DMS 273 (cell line): ENCODE data around the gene CCDC187.

Source experiments
- DNase-seq: peaks from one replicate; lab custom pipeline; 2025; ENCODE audit not compliant: unreplicated experiment; lab: John Stamatoyannopoulos, UW

The CCDC187 gene

DNA sequence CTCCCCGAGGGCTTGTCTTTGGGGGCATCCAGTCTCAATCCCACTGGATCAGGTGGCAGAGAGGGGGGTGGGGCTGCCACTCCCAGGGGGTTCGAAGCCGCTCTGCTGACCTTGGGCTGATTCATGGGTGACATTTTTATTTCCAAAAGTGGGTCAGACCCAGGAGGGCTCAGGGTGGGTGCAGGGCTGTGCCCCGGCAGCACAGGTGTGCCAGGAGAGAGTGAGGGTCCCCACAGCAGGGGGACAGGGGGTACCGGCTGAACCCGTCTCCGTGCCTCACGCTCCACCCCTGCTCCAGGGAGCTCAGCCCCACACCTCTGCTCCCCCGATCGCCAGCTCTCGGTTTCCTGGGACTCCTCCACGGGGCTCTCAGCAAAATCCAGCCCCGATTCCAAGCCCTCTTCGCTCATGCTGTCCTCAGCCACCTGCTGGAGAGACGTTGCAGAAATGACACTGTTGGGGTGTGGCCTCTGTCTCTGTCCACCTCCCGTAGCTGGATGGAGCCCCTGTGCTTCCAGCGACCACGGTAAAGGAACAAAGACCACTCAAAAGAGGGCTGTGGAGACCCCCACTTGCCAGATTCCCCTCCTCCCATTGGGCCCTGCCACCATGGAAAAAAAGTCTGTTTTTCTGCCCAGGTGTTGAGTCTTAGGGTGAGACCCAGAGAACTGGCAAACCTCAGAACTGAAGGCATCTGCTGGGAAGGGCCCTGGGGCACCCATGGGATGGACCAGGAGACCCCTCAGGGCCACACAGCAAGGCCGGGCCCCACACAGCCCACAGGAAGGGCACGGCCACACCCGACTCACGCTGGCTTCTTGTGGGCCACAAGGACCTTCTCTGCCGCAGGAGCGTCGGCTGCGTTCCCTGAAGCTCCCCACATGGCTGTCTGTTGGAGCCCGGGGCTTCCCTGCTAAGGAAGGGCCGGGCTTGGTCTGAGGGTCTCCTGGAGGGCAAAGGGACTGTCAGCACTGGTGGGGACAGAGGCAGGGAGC lies 47.7 kb downstream of the CCDC187 start:
- DNase-seq = peak; percentile 52

- no peak for DNase-seq
Observed at GRCh38 chr9:136255166-136255538, 48.7 kb downstream of the CCDC187 start.

GRCh38 chr9:136254381-136255165 lies 49.3 kb downstream of the CCDC187 start:
- DNase-seq = peak; percentile 25

- DNase-seq = no peak
Observed at GRCh38 chr9:136253246-136254130, 50.4 kb downstream of the CCDC187 start.

- DNase-seq = no peak
Observed at GRCh38 chr9:136252846-136253245, 51.0 kb downstream of the CCDC187 start.

- no peak for DNase-seq
Observed at GRCh38 chr9:136252281-136252680, 51.6 kb downstream of the CCDC187 start.

DNA sequence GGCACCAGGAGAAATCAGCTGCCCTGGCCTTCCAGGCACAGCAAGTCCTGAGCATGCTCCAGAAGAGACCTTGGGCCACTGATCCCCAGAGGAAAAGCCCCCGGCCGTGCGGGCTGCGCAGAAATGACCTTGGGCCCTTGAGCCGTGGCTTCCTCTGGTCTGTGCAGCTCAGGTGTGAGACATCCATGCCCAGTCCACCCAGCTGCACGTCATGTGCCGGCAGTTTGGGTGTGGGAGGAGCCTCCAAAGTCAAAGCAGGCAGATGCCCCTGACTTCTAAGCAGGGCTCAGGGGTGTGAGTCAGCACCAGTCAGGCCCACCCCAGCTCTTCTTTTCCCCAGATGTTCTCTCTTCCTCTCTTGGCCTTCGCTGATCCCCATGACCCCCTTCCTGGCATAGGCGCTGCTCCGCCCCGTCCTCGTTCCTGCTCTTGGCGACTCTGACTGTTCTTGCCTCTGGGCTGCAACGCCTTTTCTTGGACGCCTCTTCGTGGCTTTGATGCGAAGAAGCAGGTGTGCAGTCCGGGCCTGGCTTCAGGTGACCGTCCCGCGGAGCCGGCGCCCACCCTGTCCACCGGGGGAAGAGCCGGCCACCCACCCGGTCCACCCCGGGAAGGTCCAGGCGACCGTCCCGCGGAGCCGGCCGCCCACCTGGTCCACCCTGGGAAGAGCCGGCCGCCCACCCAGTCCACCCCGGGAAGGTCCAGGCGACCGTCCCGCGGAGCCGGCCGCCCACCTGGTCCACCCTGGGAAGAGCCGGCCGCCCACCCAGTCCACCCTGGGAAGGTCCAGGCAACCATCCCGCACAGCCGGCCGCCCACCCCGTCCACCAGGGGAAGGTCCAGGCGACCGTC lies 52.4 kb downstream of the CCDC187 start:
- DNase-seq = peak; percentile 34

GRCh38 chr9:136250676-136251075 lies 53.2 kb downstream of the CCDC187 start:
- no peak for DNase-seq

DNA sequence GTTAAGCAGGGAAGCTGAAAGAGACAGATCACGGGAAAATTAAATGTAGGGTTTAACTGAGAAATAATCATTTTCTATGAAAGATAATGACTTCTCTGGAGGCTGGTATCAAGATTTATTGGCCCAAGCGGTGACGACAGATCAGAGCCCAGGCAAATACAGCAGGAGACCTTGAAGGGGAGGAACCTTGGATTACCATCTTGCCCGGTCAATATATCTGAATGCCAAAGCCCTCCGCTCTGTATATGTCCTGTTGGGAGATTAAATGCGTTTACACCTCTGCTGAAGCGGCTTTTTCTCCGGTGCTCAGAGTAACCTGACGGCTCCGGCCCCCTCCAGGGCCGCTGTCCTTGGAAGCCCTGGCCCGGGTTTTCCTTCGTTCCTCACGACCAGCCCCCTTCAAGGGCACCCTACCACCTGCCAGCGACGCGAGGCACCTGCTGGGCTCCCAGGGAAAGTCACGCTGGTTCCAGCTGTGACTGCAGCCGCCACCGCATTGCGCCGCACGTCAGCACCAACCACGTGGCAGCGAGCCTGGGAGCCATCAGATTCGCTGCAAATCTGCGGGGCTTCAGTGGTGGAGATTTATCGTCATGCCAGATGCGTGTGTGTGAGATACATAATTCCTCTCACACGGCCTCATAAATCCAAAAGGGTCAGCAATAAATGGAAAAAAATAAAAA lies 53.9 kb downstream of the CCDC187 start:
- DNase-seq = no peak

DNA sequence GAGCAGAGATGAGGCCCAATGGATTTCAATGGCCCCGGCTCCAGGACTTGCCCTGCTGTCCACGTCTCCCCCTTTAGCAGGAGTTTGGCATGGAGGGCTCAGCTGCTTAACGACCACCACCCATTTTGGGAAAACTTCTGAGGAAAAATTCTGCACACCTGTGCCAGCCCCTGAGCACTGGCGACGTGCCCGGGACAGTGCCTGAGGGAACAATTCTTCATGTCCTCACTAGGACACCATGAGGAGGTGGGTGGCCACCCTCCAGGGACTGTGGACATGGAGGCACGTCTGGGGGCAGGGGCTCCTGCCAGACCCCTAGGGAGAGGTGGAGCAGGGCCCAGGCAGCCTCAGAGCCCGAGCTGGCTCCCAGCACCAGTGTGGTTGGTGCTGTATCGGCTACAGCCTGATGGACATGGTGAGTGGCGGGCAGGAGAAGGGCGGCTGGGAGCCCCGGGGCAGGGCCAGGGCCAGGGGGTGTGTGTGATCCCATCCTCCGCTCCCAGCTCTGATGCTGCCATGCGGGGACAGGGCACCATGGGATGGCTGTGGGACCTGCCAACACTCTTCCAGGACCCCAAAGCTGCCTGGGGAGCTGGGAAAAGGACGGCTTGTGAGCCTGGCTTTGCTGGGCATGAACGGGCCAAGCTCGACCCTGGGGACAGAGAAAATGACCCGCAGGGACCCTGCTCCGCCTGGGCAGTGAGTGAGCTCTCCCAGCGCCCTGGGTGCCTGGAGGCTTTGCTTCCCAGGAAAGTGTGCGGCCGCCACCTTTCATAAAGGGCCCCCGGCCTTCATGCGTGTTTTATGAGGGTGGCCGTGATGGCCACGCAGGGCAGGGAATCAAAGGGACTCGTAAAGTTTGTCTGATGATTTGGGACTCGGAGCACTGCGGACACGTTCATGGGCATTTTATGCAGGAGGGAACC lies 54.7 kb downstream of the CCDC187 start:
- DNase-seq = no peak

- DNase-seq = no peak
Observed at GRCh38 chr9:136247947-136248637, 55.8 kb downstream of the CCDC187 start.

- no peak for DNase-seq
Observed at GRCh38 chr9:136247551-136247916, 56.4 kb downstream of the CCDC187 start.

- no peak for DNase-seq
Observed at GRCh38 chr9:136246849-136247550, 56.9 kb downstream of the CCDC187 start.

- DNase-seq = peak; percentile 87
Observed at GRCh38 chr9:136245219-136246150, 58.4 kb downstream of the CCDC187 start, which contains the start of gene QSOX2. TSS of gene QSOX2 (minus strand) at chr9:136245812. CDS start at chr9:136245803, 9 bp downstream.

GRCh38 chr9:136244969-136245218 lies 59.0 kb downstream of the CCDC187 start:
- DNase-seq = no peak
